Keratinocyte (primary cell): Measurements from ENCODE around the gene NAA80.

Source experiments
- CTCF ChIP-seq, 3 experiments: IDR thresholded peaks in 1 of 3; conservative IDR thresholded peaks in 1 of 3; optimal IDR thresholded peaks in 1 of 3; 2 replicates in 2 of 3; 3 replicates in 1 of 3; pipeline versions ENCODE3 to v1.5.1; 2011; ENCODE audit warnings: low read length in 3 of 3, mild to moderate bottlenecking in 3 of 3, moderate library complexity in 2 of 3, control low read depth in 1 of 3, inconsistent platforms in 1 of 3; ENCODE audit not compliant: insufficient read depth in 2 of 3; ENCODE audit errors: extremely low read depth in 1 of 3
- EZH2 ChIP-seq: IDR thresholded peaks from one replicate; pipeline ENCODE4 v1.6.1; 2012; ENCODE audit warnings: inconsistent platforms, mild to moderate bottlenecking, low read length, moderate library complexity

GRCh38 chr3:50268276-50268675 lies 30.9 kb downstream of the NAA80 start:
- no peak for TF ChIP-seq CTCF (optimal IDR thresholded peaks at IDR 0.05 in 1 of 3, IDR thresholded peaks at IDR 0.05 in 1 of 3, conservative IDR thresholded peaks at IDR 0.05 in 1 of 3; ENCODE audit: extremely low read depth in 1 of 3, insufficient read depth in 2 of 3, low read length in 3 of 3)
- no peak for TF ChIP-seq EZH2
